Caco-2 (cell line): ENCODE results near the gene RPL32. TPM values are rescaled to one million over a fixed set of nuclear protein-coding genes. Genes with fewer than 3 reads are reported as not detected.

Source experiments
- BruUV-seq: library from RNA; stranded (reverse); fragments of 400-500 nt; replicated peaks from 2 replicates; lab custom pipeline; 2021; lab: Mats Ljungman, UMichigan
- CTCF ChIA-PET: fragments of 300-600 bp; sonication (Branson Sonifier 250); formaldehyde crosslinking; loops from one replicate; lab custom pipeline; 2022; ENCODE audit warnings: antibody characterized with exemption; lab: Charles Lee
- POLR2A ChIA-PET: fragments of 300-600 bp; sonication (Branson Sonifier 250); formaldehyde crosslinking; loops from one replicate; lab custom pipeline; 2022; ENCODE audit warnings: antibody characterized with exemption; lab: Charles Lee
- DNase-seq, 2 experiments: peaks; one replicate each; pipeline versions ENCODE4 v3.0.0 to v3.0.0-alpha.2; 2020 to 2022
- H3K27me3 ChIP-seq: replicated peaks from 2 replicates; pipeline ENCODE4 v1.6.0; 2011; ENCODE audit warnings: low read length; ENCODE audit not compliant: control insufficient read depth, insufficient read depth
- H3K36me3 ChIP-seq: 2 replicates; pipeline ENCODE4 v1.5.1; 2011; ENCODE audit warnings: low read length; ENCODE audit not compliant: control insufficient read depth, insufficient read depth
- H3K4me1 ChIP-seq: fragments of 250-450 bp; sonication (Bioruptor Pico); 2 replicates; pipeline ENCODE4 v1.5.1; 2020; ENCODE audit warnings: mild to moderate bottlenecking
- H3K4me3 ChIP-seq: 2 replicates; pipeline ENCODE4 v1.5.1; 2011; ENCODE audit warnings: low read depth, mild to moderate bottlenecking, control low read depth, low read length
- H3K9me3 ChIP-seq: fragments of 250-450 bp; sonication (Bioruptor Pico); 2 replicates; pipeline ENCODE4 v1.5.1; 2020; ENCODE audit warnings: mild to moderate bottlenecking, moderate library complexity
- H3K27ac Mint-ChIP-seq: one replicate; pipeline ENCODE4 v1.8.0; 2022; ENCODE audit warnings: mixed read lengths; ENCODE audit not compliant: unreplicated experiment
- H3K27me3 Mint-ChIP-seq: one replicate; pipeline ENCODE4 v1.8.0; 2022; ENCODE audit warnings: mixed read lengths; ENCODE audit not compliant: insufficient read depth, unreplicated experiment
- H3K36me3 Mint-ChIP-seq: one replicate; pipeline ENCODE4 v1.8.0; 2022; ENCODE audit warnings: mild to moderate bottlenecking, mixed read lengths; ENCODE audit not compliant: insufficient read depth, unreplicated experiment
- H3K4me1 Mint-ChIP-seq: one replicate; pipeline ENCODE4 v1.8.0; 2022; ENCODE audit warnings: low read depth, mixed read lengths; ENCODE audit not compliant: unreplicated experiment
- H3K4me3 Mint-ChIP-seq: one replicate; pipeline ENCODE4 v1.8.0; 2022; ENCODE audit warnings: mild to moderate bottlenecking, moderate library complexity, mixed read lengths; ENCODE audit not compliant: unreplicated experiment
- H3K9me3 Mint-ChIP-seq: one replicate; pipeline ENCODE4 v1.8.0; 2022; ENCODE audit warnings: mixed read lengths; ENCODE audit not compliant: unreplicated experiment
- CTCF ChIP-seq, 2 experiments: fragments of 200-600 bp in 1 of 2; IDR thresholded peaks; 1 replicate in 1 of 2; 2 replicates in 1 of 2; pipeline versions ENCODE4 v1.5.1 to v1.8.0; 2011 to 2022; ENCODE audit warnings: antibody characterized with exemption in 1 of 2, control low read depth in 1 of 2, inconsistent platforms in 1 of 2, low read depth in 1 of 2, low read length in 1 of 2, mild to moderate bottlenecking in 1 of 2, moderate library complexity in 1 of 2; ENCODE audit not compliant: insufficient read depth in 1 of 2, severe bottlenecking in 1 of 2, unreplicated experiment in 1 of 2
- intact Hi-C: fragments of 100-400 bp; cut with micrococcal nuclease; formaldehyde crosslinking; loops from one replicate; pipeline ENCODE4 v1.10.0; 2022; ENCODE audit not compliant: unreplicated experiment
- total RNA-seq: library from RNA; stranded (reverse); gene quantifications from 2 replicates; pipeline ENCODE4 v1.2.3, GENCODE V29; 2022

RPL32 gene
- total RNA-seq, 1 experiment from 2014 or later, result 1,713 TPM

GRCh38 chr3:12809435-12809834 lies 31.9 kb downstream of the RPL32 start:
- Histone ChIP-seq H3K27me3 (no peaks in the 10 kb centered on the region), H3K36me3 (no peaks in the 10 kb centered on the region), H3K4me3 (no peak overlapping the region), H3K4me1 (0 out of 2 replicates have a peak, but pooled peaks cover 4% of the 10 kb centered on the region), H3K9me3 (no peaks in the 10 kb centered on the region)
- BruUV-seq, result no TSS peak
- Mint-ChIP-seq H3K9me3 (no peaks in the 10 kb centered on the region), H3K36me3 (no peaks in the 10 kb centered on the region), H3K4me3 (peak overlapping the region; percentile 66), H3K27me3 (peaks cover 4% of the 10 kb centered on the region), H3K4me1 (no peaks in the 10 kb centered on the region), H3K27ac (no peak overlapping the region)
- ChIA-PET POLR2A (no interaction called here), CTCF (interaction anchor here (1.1 to 2.7 kb wide), 7 partner anchors 10 to 325 kb away, joined by 6 to 20 read pairs (median 7); partner anchors contain the start of genes RPL32 and TSEN2)
- DNase-seq, result no peak
- TF ChIP-seq CTCF (IDR thresholded peaks at IDR 0.05; ENCODE audit: insufficient read depth in 1 of 2, low read depth in 1 of 2, low read length in 1 of 2, severe bottlenecking in 1 of 2, unreplicated experiment in 1 of 2), result no peak
- intact Hi-C loops, result no loop called here

- peaks cover 4% of the 10 kb centered on the region for H3K27me3 Mint-ChIP-seq
- intact Hi-C loops, result no loop called here
- Histone ChIP-seq H3K4me3 (no peak overlapping the region), H3K27me3 (no peaks in the 10 kb centered on the region), H3K9me3 (no peaks in the 10 kb centered on the region), H3K4me1 (0 out of 2 replicates have a peak, but pooled peaks cover 4% of the 10 kb centered on the region), H3K36me3 (no peaks in the 10 kb centered on the region)
- CTCF ChIA-PET, result interaction anchor here (1.5 to 2.7 kb wide), 3 partner anchors 14 to 103 kb away, joined by 6 to 20 read pairs (median 7); partner anchors contain the start of gene RPL32
- peak overlapping the region; percentile 66 for H3K4me3 Mint-ChIP-seq
- no peaks in the 10 kb centered on the region for H3K9me3 Mint-ChIP-seq
- no TSS peak for BruUV-seq
- TF ChIP-seq CTCF (IDR thresholded peaks at IDR 0.05; ENCODE audit: insufficient read depth in 1 of 2, low read depth in 1 of 2, low read length in 1 of 2, severe bottlenecking in 1 of 2, unreplicated experiment in 1 of 2), result no peak
- POLR2A ChIA-PET, result no interaction called here
- no peak for DNase-seq
- no peak overlapping the region for H3K27ac Mint-ChIP-seq
- H3K4me1 Mint-ChIP-seq, result no peaks in the 10 kb centered on the region
- no peaks in the 10 kb centered on the region for H3K36me3 Mint-ChIP-seq
Measured at GRCh38 chr3:12809001-12809400, 32.4 kb downstream of the RPL32 start.

- no peak overlapping the region for H3K4me3 ChIP-seq
- H3K4me1 ChIP-seq, result 0 out of 2 replicates have a peak, but pooled peaks cover 4% of the 10 kb centered on the region
- no peaks in the 10 kb centered on the region for H3K36me3 Mint-ChIP-seq
- ChIA-PET POLR2A (no interaction called here), CTCF (interaction anchor here (2.0 to 2.7 kb wide), 2 partner anchors 14 to 33 kb away, joined by 6 to 20 read pairs; partner anchors contain the start of gene RPL32)
- TF ChIP-seq CTCF (IDR thresholded peaks at IDR 0.05; ENCODE audit: insufficient read depth in 1 of 2, low read depth in 1 of 2, low read length in 1 of 2, severe bottlenecking in 1 of 2, unreplicated experiment in 1 of 2), result no peak
- H3K27me3 ChIP-seq, result no peaks in the 10 kb centered on the region
- no peak overlapping the region for H3K27ac Mint-ChIP-seq
- peaks cover 4% of the 10 kb centered on the region for H3K27me3 Mint-ChIP-seq
- peak overlapping the region; percentile 66 for H3K4me3 Mint-ChIP-seq
- no peaks in the 10 kb centered on the region for H3K9me3 Mint-ChIP-seq
- no peaks in the 10 kb centered on the region for H3K4me1 Mint-ChIP-seq
- BruUV-seq, result no TSS peak
- DNase-seq, result no peak
- H3K36me3 ChIP-seq, result no peaks in the 10 kb centered on the region
- intact Hi-C loops, result no loop called here
- H3K9me3 ChIP-seq, result no peaks in the 10 kb centered on the region
Measured at GRCh38 chr3:12808587-12808986, 32.8 kb downstream of the RPL32 start.
